Calu3 (cell line): ENCODE data around the gene CAMK1G. TPM values are rescaled to one million over a fixed set of nuclear protein-coding genes. Genes with fewer than 3 reads are reported as not detected.

Source experiments
- BruUV-seq: library from RNA; stranded (reverse); fragments of 400-500 nt; replicated peaks from 2 replicates; lab custom pipeline; 2021; lab: Mats Ljungman, UMichigan
- CTCF ChIA-PET: fragments of 300-600 bp; sonication (Branson Sonifier 250); formaldehyde crosslinking; loops from one replicate; lab custom pipeline; 2022; ENCODE audit warnings: antibody characterized with exemption; lab: Charles Lee
- DNase-seq: peaks from one replicate; pipeline ENCODE4 v3.0.0; 2022
- H3K27ac Mint-ChIP-seq: one replicate; pipeline ENCODE4 v1.8.0; 2022; ENCODE audit warnings: mixed read lengths; ENCODE audit not compliant: unreplicated experiment
- H3K27me3 Mint-ChIP-seq: one replicate; pipeline ENCODE4 v1.8.0; 2022; ENCODE audit warnings: mixed read lengths; ENCODE audit not compliant: unreplicated experiment
- H3K36me3 Mint-ChIP-seq: one replicate; pipeline ENCODE4 v1.8.0; 2022; ENCODE audit warnings: mild to moderate bottlenecking, moderate library complexity, mixed read lengths; ENCODE audit not compliant: insufficient read depth, unreplicated experiment
- H3K4me1 Mint-ChIP-seq: one replicate; pipeline ENCODE4 v1.8.0; 2022; ENCODE audit warnings: mild to moderate bottlenecking, low read depth, mixed read lengths; ENCODE audit not compliant: unreplicated experiment
- H3K4me3 Mint-ChIP-seq: one replicate; pipeline ENCODE4 v1.8.0; 2022; ENCODE audit warnings: mild to moderate bottlenecking, low read depth, moderate library complexity, mixed read lengths; ENCODE audit not compliant: unreplicated experiment
- H3K9me3 Mint-ChIP-seq: one replicate; pipeline ENCODE4 v1.8.0; 2022; ENCODE audit warnings: low read depth, mixed read lengths; ENCODE audit not compliant: unreplicated experiment
- intact Hi-C: fragments of 100-400 bp; cut with micrococcal nuclease; formaldehyde crosslinking; loops from one replicate; pipeline ENCODE4 v1.10.0; 2022; ENCODE audit not compliant: unreplicated experiment
- total RNA-seq: library from RNA; stranded (reverse); gene quantifications from 2 replicates; pipeline ENCODE4 v1.2.3, GENCODE V29; 2022
- TF ChIP-seq, protein P1 (sequence below): fragments of 200-600 bp; IDR thresholded peaks from one replicate; pipeline ENCODE4 v1.8.0; 2022; ENCODE audit warnings: antibody characterized with exemption; ENCODE audit not compliant: unreplicated experiment

The CAMK1G gene
- total RNA-seq, 1 experiment from 2014 or later = not detected

DNA sequence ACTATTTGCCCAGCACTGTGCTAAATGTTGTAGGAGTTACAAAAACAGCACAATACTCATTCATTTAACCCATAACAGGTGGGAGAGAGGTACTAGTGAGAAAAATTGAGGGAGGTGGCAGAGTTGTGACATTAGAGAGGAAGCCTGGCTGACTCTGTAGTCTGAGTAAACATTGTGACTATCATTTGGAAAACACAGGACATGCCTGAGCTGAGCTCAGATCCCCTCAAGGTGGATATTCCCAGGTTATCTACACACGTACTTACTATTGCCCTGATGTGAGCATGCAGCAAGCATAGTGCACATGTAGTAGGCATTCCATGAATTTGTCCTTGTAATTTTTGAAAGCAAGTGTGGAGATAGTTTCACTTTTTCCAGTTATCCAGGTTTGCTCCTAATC lies 10.9 kb downstream of the CAMK1G start:
- intact Hi-C loops = no loop called here
- H3K36me3 Mint-ChIP-seq = no peaks in the 10 kb centered on the region
- H3K4me3 Mint-ChIP-seq = no peak overlapping the region
- CTCF ChIA-PET = no interaction called here
- H3K27ac Mint-ChIP-seq = no peak overlapping the region
- no peak for DNase-seq
- no peaks in the 10 kb centered on the region for H3K4me1 Mint-ChIP-seq
- H3K9me3 Mint-ChIP-seq = no peaks in the 10 kb centered on the region
- TF ChIP-seq, protein P1, sequence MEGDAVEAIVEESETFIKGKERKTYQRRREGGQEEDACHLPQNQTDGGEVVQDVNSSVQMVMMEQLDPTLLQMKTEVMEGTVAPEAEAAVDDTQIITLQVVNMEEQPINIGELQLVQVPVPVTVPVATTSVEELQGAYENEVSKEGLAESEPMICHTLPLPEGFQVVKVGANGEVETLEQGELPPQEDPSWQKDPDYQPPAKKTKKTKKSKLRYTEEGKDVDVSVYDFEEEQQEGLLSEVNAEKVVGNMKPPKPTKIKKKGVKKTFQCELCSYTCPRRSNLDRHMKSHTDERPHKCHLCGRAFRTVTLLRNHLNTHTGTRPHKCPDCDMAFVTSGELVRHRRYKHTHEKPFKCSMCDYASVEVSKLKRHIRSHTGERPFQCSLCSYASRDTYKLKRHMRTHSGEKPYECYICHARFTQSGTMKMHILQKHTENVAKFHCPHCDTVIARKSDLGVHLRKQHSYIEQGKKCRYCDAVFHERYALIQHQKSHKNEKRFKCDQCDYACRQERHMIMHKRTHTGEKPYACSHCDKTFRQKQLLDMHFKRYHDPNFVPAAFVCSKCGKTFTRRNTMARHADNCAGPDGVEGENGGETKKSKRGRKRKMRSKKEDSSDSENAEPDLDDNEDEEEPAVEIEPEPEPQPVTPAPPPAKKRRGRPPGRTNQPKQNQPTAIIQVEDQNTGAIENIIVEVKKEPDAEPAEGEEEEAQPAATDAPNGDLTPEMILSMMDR = no peak
- peaks cover 84% of the 10 kb centered on the region for H3K27me3 Mint-ChIP-seq
- no TSS peak for BruUV-seq

DNA sequence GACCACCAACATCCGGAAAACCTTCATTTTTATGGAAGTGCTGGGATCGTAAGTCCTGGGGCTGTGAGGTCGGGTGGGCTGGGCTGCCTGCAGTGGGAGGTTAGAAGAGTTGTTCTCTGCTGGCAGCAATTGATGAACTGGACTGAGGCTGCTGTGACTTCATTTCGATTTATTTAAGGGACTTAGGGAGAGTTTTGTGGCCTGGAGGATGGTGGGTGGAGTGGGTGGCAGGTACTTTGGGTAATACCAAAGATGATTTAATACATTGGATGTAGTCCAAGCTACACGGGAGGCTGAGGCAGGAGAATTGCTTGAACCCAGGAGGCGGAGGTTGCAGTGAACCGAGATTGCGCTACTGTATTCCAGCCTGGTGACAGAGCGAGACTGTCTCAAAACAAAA lies 11.5 kb downstream of the CAMK1G start:
- intact Hi-C loops = no loop called here
- Mint-ChIP-seq H3K4me1 (no peaks in the 10 kb centered on the region), H3K36me3 (no peaks in the 10 kb centered on the region)

DNA sequence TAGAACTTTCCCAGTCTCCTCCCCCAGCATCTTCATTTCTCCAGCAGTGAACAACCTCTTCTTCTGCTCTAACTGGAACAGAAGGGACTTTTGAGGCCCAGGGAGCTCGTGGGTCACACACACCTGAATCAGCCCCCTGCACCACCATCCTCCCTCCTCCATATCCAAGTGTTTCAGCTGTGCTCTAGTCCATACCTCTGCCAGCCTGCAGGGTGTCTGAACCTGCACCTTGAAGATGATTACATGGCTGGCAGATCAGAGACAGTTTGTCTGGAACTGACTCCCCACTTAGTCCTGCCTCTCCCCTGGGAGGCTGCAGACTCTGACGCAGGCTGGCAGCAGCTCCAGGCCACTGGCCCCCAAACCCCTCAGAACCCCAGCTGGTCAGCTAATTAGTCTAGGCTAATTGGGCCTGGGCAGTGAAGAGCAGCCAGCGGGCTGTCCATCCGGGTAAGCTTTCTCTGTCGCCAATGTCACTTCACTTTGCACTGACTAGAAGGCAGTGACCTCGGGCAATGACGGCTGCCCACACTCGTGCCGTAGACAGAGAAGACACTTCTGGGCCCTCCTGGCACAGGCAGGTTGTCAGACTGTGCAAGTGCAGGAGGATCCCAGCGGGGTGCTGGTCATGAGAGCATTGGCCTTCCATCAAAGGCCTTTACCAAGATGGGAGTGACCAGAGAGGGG lies 12.2 kb downstream of the CAMK1G start:
- H3K27me3 Mint-ChIP-seq = peaks cover 84% of the 10 kb centered on the region
- CTCF ChIA-PET = no interaction called here
- no peaks in the 10 kb centered on the region for H3K36me3 Mint-ChIP-seq

More for the DNA sequence above, 11.5 kb downstream of the CAMK1G start:
- CTCF ChIA-PET = no interaction called here
- BruUV-seq = no TSS peak
- H3K27ac Mint-ChIP-seq = no peak overlapping the region
- TF ChIP-seq, protein P1 = no peak
- peaks cover 84% of the 10 kb centered on the region for H3K27me3 Mint-ChIP-seq
- H3K4me3 Mint-ChIP-seq = no peak overlapping the region
- DNase-seq = no peak
- no peaks in the 10 kb centered on the region for H3K9me3 Mint-ChIP-seq

DNA sequence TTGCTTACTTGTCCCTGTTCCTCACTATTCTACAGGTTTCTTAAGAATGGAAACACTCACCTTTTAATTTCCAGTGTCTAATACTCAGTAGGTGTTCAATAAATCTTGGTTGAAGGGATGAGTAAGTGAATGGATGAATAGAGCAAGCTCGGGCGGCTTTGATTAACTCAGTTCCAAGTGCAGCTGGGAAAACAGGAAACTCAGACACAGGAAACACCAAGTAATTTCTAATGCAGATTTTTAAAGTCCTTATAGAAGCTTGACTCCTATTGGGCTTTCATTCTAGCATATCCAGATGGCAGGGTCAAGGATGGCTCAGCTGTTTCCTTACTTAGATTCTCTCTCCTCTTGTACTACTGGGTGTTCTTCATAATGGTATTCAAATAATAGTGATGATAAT lies 14.0 kb downstream of the CAMK1G start:
- TF ChIP-seq, protein P1 = no peak
- no TSS peak for BruUV-seq

More for the DNA sequence above, 12.2 kb downstream of the CAMK1G start:
- H3K4me3 Mint-ChIP-seq = no peak overlapping the region
- no peak for DNase-seq
- BruUV-seq = no TSS peak
- intact Hi-C loops = no loop called here
- no peaks in the 10 kb centered on the region for H3K4me1 Mint-ChIP-seq
- no peaks in the 10 kb centered on the region for H3K9me3 Mint-ChIP-seq
- H3K27ac Mint-ChIP-seq = no peak overlapping the region
- TF ChIP-seq, protein P1 = no peak

More for the DNA sequence above, 14.0 kb downstream of the CAMK1G start:
- Mint-ChIP-seq H3K4me3 (no peak overlapping the region), H3K36me3 (no peaks in the 10 kb centered on the region), H3K27me3 (peaks cover 86% of the 10 kb centered on the region), H3K4me1 (no peaks in the 10 kb centered on the region), H3K9me3 (no peaks in the 10 kb centered on the region), H3K27ac (no peak overlapping the region)
- no peak for DNase-seq
- intact Hi-C loops = no loop called here
- CTCF ChIA-PET = no interaction called here
